ENCODE measurements around the gene PPP1R14B. TPM values are rescaled to one million over a fixed set of nuclear protein-coding genes. Genes with fewer than 3 reads are reported as not detected.

The PPP1R14B gene
- total RNA-seq, 2 donors from 2014 or later, result 96.2 to 147 TPM

- DNase-seq (peak; percentile 96), ATAC-seq (peak; percentile 85)
- intact Hi-C loops (cut with DNase I, micrococcal nuclease), result loop anchor here in 1 of 2 donors (10.0 kb wide), 1 partner anchor 80 kb away; the partner anchor contains the start of gene FERMT3
Measured at GRCh38 chr11:64284048-64284961, 37.6 kb upstream of the PPP1R14B start, which contains the start of gene BAD. Gene BAD (minus strand): TSS chr11:64284665. CDS start chr11:64284368, 297 bp downstream.

- intact Hi-C loops (cut with DNase I, micrococcal nuclease), result loop anchor here in 1 of 2 donors (10.0 kb wide), 1 partner anchor 78 kb away; the partner anchor contains the start of gene FERMT3
- ATAC-seq, result no peak
- no peak for DNase-seq
Measured at GRCh38 chr11:64283092-64283491, 36.3 kb upstream of the PPP1R14B start.

GRCh38 chr11:64281957-64282770 is 35.4 kb upstream of the PPP1R14B start:
- DNase-seq (no peak), ATAC-seq (no peak)
- intact Hi-C loops (cut with DNase I, micrococcal nuclease), result loop anchor here in 1 of 2 donors (10.0 kb wide), 1 partner anchor 77 kb away; the partner anchor contains the start of gene FERMT3

- intact Hi-C loops (cut with DNase I, micrococcal nuclease), result no loop called here
- ATAC-seq, result no peak
- DNase-seq, result no peak
Measured at GRCh38 chr11:64278576-64279190, 31.9 kb upstream of the PPP1R14B start.

GRCh38 chr11:64276653-64277431 is 30.1 kb upstream of the PPP1R14B start:
- peak; percentile 76 to 85 for DNase-seq
- peak; percentile 79 for ATAC-seq
- intact Hi-C loops (cut with DNase I, micrococcal nuclease), result no loop called here

GRCh38 chr11:64275841-64276240 is 29.1 kb upstream of the PPP1R14B start:
- ATAC-seq (no peak), DNase-seq (no peak)
- intact Hi-C loops (cut with DNase I, micrococcal nuclease), result no loop called here

- DNase-seq (no peak), ATAC-seq (no peak)
- intact Hi-C loops (cut with DNase I, micrococcal nuclease), result no loop called here
Measured at GRCh38 chr11:64275031-64275800, 28.5 kb upstream of the PPP1R14B start.

- ATAC-seq (peak; percentile 68), DNase-seq (peak; percentile 97 to 99)
Measured at GRCh38 chr11:64269540-64270220, 22.9 kb upstream of the PPP1R14B start.

GRCh38 chr11:64268893-64269539 is 22.3 kb upstream of the PPP1R14B start:
- DNase-seq (peak; percentile 75 to 81), ATAC-seq (peak; percentile 25)
- intact Hi-C loops (cut with DNase I, micrococcal nuclease), result no loop called here

More at GRCh38 chr11:64269540-64270220, 22.9 kb upstream of the PPP1R14B start:
- intact Hi-C loops (cut with DNase I, micrococcal nuclease), result no loop called here

GRCh38 chr11:64268025-64268892 is 21.5 kb upstream of the PPP1R14B start:
- intact Hi-C loops (cut with DNase I, micrococcal nuclease), result no loop called here
- peak; percentile 25 for ATAC-seq
- DNase-seq, result peak; percentile 83 to 85

- peak in 1 of 2 donors; percentile 37 for DNase-seq
- ATAC-seq, result no peak
- intact Hi-C loops (cut with DNase I, micrococcal nuclease), result no loop called here
Measured at GRCh38 chr11:64267207-64267945, 20.6 kb upstream of the PPP1R14B start.

GRCh38 chr11:64266339-64266738 is 19.6 kb upstream of the PPP1R14B start:
- intact Hi-C loops (cut with DNase I, micrococcal nuclease), result no loop called here
- ATAC-seq, result no peak
- no peak for DNase-seq

- ATAC-seq (no peak), DNase-seq (no peak)
- intact Hi-C loops (cut with DNase I, micrococcal nuclease), result no loop called here
Measured at GRCh38 chr11:64265176-64266160, 18.7 kb upstream of the PPP1R14B start.
